GM19467 (cell line): ENCODE data around the gene MAPKAP1.

Experiments used
- ATAC-seq: cut with Tn5 transposase; IDR thresholded peaks from one replicate; pipeline ENCODE4 v1.9.1; 2021; ENCODE audit warnings: mild to moderate bottlenecking, moderate library complexity; ENCODE audit not compliant: unreplicated experiment

The MAPKAP1 gene

GRCh38 chr9:125493384-125493783 lies 213.6 kb downstream of the MAPKAP1 start:
- ATAC-seq: no peak

DNA sequence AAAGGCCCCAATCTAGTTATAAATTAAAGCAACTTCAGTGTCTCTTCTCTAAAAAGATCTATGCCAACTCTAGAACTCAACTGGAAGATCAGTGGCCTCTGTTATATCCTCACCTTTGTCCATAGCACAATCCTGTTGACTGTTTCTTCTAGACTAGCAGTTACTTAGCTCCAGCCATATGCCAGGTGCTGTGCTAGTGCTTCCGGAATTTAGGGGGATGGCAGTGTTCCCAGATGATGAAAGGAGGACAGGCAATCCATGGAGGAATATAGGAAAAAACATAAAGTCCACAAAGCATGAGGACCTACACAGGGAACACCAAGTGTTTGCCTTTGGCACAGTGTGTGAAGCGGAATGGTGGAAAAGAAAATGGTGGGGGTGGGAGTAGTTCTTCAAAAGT lies 214.3 kb downstream of the MAPKAP1 start:
- ATAC-seq: no peak

GRCh38 chr9:125487842-125488241 lies 219.2 kb downstream of the MAPKAP1 start:
- ATAC-seq: no peak

- ATAC-seq: no peak
Observed at GRCh38 chr9:125486576-125486975, 220.4 kb downstream of the MAPKAP1 start.

GRCh38 chr9:125486152-125486508 lies 220.9 kb downstream of the MAPKAP1 start:
- ATAC-seq: no peak

- no peak for ATAC-seq
Observed at GRCh38 chr9:125485471-125486151, 221.4 kb downstream of the MAPKAP1 start.

DNA sequence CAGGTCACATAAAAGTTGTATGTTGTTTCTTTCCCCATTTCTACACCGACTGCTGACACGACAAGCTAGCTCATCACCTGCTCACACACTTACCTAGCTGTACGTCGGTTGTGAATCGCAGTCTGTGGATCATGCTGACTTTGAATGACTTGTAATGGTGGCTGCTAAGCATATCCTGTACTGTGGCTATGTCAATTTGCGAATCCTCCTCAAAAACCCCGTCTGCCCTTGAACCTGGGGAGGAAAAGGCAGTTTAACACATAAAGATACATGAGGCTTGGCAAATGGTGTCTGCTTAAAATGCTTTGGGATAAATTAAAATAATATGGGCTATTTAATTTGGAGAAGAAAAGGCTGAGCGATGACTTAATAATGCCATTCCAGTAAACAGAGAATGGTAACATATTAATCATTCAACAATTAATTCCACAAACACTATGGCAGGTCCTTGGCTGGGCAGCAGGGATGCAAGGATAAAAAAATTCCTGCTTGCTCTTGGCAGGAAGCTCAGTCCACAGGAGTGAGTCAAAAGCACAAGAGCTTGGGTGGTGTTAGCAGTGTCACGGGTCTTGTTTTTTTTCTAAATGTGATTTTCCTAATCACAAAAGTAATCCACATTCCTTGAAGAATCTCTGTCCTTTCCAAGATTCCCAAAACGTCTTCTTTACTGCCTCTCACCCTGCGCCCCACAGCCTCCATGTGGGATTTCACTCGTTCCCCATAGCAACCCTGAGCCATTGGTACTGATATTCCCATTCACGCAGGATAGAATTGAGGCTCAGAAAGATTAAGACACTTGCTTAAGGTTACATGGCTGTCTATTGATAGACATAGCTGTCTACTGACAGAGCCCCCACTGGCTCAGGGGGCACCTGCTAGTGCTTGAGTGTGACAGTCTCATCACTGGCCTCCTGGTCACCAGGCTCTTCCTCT lies 222.4 kb downstream of the MAPKAP1 start:
- ATAC-seq: no peak

DNA sequence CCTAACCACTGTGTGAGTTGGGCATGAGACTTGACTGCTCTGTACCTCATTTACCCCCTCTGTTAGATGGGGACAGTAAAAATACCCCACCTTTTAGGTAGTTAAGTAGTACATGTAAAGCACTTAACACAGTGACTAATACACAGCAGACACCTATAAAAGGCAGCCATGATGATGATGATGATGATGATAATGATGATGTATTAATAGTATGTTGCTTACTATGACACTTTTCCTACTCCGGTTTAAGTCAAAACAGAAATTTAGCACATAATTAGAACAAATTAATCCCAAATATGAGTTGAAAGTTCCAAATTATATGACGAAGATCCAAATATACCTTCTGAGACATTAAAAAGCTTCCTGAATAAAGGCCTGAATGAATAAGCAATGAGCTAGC lies 223.3 kb downstream of the MAPKAP1 start:
- ATAC-seq: no peak

DNA sequence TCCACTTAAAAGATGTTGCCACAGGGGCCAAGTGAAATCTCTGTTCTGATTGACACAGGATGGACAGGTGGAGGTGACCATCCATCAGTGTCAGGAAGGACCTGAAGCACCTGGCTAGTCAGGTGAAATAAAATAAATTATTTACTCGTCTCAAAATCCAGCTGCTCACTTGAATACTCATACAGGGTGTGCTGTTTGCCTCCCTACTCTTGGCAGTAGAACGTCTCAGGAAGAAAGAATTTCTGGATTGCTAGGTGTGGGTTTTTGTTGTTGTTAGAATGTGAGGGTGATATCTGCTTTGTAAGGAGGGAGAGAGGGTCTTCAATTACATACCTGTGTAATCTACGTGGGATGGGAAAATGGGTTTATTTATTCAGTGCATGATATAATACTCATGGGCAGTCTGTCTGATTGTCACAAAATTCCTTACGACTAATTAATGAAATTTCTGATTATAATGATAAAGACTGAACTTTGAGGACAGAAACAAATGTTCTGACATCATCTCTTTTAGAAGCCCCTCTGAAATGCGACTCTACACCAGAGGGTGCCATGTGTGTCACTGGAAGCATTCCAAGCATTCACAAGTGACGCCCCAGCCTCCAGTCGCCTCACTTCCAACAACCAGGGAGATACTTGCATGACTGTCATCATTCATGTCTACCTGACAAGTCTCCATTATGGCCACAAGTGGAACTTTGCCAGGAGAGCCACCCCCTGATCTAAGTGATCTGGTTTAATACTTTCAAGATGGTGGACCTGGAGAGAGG lies 227.0 kb downstream of the MAPKAP1 start:
- ATAC-seq: no peak

- ATAC-seq: no peak
Observed at GRCh38 chr9:125477089-125477544, 229.9 kb downstream of the MAPKAP1 start.

DNA sequence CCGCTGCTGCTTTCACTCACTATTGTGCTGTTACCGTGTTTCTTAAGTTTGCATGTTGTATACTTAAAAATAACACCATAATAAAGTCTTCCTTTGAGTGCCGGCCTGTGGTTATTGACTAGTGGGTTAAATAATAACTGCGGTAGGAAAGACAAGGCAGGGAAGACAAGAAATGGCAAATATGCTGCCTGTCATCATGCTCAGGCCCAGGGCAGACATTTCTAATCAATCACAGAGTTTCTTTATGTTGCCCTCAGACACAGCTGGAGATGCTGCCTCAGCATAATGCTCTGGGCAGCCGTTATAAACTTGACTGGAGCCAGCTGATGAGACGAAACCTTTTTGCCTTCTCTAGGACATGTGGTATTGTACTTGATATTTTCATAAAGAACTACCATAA lies 230.4 kb downstream of the MAPKAP1 start:
- no peak for ATAC-seq

DNA sequence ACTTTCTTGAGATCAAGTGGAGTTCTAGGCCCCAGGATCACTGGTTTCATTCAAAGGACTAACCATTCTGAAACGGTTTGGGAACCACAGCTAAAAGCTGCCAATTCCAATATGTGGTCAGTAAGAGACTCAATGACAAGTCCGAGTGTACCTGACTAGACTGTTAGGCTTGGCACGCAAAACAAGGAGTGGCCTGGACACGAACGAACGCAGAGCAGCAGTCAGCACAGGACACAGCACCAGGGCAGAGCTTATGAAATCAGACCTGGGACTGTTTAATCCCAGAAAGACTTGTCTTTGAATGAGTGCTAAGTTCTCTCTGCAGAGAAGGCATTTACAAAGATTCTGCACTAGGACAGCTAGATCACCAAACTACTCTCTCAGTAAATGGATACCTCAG lies 231.6 kb downstream of the MAPKAP1 start:
- ATAC-seq: no peak

GRCh38 chr9:125472926-125473701 lies 233.9 kb downstream of the MAPKAP1 start:
- ATAC-seq: no peak

GRCh38 chr9:125472562-125472925 lies 234.5 kb downstream of the MAPKAP1 start:
- ATAC-seq: no peak

DNA sequence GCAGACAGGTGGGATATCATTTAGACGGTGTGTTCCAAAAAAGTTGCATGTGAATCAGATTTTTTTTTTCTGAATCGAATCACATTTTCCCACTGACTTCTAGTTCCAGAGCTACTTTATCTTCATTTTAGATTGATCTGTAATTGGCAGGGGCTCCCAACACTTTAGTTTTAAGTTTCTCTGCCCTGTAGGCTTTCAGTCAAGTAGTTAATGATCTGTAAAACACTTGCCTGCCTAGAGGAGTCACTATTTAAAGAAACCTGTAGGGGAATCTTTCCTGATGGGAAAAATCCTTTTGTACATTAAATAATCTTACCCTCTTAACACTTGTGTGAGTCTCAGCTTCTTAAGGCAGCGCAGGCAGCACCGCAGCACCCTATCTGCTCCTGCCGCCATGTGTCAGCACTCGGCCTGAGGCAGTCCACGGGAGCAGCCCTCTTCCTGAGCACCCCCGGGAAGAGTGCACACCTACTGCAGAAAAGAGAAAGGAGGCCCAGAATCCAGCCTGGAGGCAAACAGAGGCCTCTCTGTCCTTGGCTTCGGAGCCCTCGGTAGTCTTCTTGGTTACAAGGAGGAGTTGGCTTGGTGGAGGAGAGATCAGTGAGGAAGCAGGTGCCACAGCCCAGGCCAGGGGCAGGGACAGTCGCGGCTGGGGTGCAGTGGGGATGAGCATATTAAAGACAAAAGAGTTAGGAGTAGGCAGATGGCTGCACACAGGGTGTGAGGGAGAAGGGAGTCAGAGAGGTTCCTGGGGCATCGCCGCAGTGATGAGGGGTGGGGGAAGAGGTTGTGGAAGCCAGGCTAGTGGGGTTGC lies 236.0 kb downstream of the MAPKAP1 start:
- no peak for ATAC-seq

DNA sequence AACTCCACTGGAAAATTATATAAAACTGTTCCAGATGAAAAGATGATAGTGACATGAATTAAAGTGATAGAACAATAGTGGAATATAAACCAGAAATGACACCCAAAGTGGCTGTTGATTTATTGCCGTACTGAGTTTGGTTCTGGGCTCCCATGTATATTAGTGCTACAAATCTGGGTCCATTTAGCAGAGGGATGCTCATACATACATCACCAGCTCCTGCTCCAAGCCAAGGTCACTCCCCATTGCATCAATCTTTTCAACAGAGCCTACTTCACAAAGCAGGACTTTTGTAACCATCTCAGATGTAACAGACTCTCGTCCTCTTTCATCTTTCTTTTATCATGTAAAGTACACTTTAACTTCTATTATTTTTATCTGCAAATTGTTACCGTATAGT lies 236.8 kb downstream of the MAPKAP1 start:
- ATAC-seq: no peak

DNA sequence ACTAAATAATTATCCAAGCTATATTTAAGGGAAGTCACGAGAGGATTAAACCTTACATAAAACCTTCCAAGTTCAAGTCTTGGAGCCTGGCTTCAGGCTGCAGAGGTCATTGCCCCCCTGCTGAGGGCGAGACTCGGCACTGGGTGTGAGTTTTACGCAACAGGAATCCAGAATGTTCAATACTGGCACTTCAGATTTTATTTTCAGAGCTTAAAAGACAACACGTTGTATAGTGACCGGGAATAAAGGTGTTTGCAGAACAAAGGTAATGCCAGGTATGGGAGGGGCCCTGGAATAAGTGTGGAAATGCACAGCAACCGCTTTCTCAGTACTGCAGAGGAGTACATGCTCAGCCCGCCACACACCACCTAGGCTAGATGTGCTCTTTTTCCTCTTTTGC lies 238.4 kb downstream of the MAPKAP1 start:
- no peak for ATAC-seq

- ATAC-seq: no peak
Observed at GRCh38 chr9:125467116-125467740, 239.8 kb downstream of the MAPKAP1 start.

- no peak for ATAC-seq
Observed at GRCh38 chr9:125466411-125466810, 240.6 kb downstream of the MAPKAP1 start.
